ENCODE measurements around the gene CARTPT.

CARTPT gene

GRCh38 chr5:71719063-71719964, at the start of gene CARTPT:
TSS of gene CARTPT (plus strand) at chr5:71719275. CDS start at chr5:71719294, 19 bp downstream.
- no peak for DNase-seq (ENCODE audit: low read depth in 2 of 2)

DNA sequence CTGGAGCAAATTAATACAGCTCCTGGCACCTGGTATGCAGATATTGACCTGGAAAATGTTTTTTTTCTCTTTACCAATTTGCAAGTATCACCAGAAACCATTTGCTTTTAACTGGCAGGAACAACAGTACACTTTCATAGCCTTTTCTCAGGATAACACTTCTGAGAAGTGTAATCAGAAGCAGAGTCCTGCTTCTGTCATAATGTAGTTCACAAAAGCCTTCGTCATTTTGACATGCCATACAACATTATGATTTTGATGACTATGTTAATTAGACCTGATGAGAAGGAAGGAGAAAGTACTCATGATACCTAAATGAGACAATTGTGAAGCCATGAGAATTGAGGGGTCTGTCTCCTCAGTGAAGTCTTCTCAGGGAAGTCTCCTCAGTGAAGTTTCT, 41.1 kb upstream of the CARTPT start:
- DNase-seq (ENCODE audit: low read depth in 2 of 2): no peak

DNA sequence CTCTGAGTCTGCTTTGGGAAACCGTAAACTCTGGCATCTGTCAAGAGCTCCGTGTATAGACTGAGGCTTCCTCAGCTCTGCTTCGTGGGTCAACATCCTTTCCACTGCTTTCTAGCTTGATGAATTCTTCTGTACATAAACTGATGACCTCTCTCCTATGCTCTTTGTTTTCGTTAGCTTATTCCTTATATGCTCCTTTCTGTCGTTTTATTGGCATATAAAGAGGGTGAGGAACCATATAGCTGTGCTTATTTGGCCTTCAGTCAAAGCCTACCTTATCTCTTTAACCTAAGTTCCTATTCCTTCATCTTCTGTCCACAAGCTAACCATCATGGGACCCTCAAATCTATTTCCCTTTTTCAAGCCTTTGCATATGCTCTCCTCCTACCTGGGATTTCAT, 39.4 kb upstream of the CARTPT start:
- no peak for DNase-seq (ENCODE audit: low read depth in 2 of 2)

DNA sequence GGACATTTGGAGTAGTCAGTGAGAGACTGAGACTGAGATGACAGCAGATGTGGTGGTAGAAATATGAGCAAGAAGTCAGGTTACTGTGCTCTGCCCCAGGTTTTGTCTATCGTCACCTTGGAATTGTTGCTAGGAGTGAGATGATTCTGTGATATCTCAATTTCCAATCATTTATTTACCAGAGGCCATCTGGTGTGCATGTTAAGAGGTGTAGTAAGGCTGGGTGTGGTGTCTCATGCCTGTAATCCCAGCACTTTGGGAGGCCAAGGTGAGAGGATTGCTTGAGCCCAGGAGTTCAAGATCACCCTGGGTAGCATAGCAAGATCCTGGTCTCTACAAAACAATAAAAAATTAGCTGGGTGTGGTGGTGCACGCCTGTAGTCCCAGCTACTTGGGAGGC, 38.6 kb upstream of the CARTPT start:
- DNase-seq (ENCODE audit: low read depth in 2 of 2): no peak

DNA sequence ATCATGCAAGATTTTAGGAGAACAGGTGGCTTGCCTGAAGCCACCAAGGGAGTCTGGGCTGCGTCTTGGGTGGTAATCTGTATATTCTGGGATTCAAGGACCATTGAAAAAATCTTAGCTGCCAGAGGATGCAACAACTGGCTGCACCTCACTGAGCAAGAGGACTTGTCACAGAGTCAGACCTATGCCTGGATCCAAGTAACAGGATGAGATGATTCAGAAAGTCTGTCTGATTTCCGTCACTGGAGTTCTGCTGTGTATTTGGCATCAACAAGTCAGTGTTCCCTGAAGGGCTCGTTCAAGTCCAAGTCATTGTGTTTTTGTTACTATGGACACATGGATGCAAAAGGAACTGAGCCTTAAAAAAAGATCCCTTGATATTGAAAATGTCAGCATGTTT, 37.8 kb upstream of the CARTPT start:
- DNase-seq (ENCODE audit: low read depth in 2 of 2): no peak

- no peak for DNase-seq (ENCODE audit: low read depth in 2 of 2)
These were observed 34.8 kb upstream of the CARTPT start for GRCh38 chr5:71684309-71684708.

DNA sequence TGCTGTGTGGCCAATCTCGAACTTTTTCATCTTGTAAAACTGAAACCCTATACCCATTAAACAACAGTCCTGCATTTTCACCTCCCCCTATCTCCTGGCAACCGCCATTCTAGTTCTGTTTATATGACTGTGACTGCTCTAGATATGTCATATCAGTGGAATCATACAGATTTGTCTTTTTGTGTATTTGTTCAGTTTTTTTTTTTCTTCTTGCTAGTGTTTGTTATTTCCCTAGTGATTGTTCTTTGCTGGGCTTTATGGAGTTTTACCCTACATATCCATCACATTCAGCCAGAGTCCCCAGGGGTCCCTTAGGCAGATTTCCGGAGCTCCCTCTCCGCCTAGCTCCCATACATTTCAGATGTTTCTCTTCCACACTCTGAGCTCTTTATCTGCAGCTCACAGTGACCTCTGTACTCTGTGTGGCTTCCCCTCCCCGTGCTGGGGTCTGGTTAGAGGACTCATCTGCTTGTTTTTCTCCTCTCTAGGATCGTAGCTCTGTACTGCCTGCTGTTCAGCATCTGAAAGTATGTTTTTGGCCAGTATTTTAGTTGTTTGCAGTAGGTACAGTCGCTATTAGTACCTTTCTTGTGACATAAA, 25.1 kb upstream of the CARTPT start:
- no peak for DNase-seq (ENCODE audit: low read depth in 2 of 2)

DNA sequence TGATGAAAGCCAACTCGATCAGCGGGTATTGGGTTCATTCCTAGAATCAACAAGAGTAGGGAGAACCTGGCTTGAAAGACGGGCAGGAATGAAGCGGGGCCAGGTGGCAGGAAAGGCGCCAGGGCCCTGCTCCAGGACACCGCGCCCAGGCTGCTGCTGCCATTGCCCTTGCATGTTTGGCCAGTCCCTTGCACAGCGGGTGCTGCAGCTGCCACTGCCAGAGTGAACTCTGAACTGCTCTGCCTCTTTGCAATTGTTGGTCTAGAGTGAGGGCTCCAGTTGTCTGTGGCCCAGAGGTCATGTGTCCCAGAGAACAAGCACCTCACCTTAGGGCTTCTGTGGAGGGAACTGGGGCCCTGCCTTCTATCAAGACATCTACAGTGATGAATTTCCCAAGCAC, 24.0 kb upstream of the CARTPT start:
- DNase-seq (ENCODE audit: low read depth in 2 of 2): no peak

DNA sequence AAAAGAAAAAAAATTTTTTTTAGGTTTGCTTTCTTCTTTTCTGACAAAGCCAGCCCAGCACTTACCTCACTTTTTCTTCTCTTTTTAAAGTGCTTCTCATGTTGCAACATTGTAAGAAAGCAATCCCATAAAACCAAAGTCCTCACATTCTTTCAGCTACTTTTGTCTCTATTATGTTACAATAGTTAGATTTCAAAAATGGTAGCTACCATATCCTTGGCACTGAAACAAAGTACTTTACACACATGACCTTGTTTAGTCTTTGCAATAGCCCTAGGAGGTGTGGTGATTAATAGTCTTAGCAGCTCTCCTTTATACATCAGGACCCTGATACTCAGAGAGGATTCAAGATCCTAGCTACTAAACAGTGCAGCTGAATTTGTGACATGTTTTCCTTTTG, 23.5 kb upstream of the CARTPT start:
- no peak for DNase-seq (ENCODE audit: low read depth in 2 of 2)

GRCh38 chr5:71697967-71698366, 21.1 kb upstream of the CARTPT start:
- no peak for DNase-seq (ENCODE audit: low read depth in 2 of 2)

- no peak for DNase-seq (ENCODE audit: low read depth in 2 of 2)
These were observed 19.8 kb upstream of the CARTPT start for GRCh38 chr5:71699233-71699632.

- DNase-seq (ENCODE audit: low read depth in 2 of 2): no peak
These were observed 19.3 kb upstream of the CARTPT start for GRCh38 chr5:71699751-71700150.

DNA sequence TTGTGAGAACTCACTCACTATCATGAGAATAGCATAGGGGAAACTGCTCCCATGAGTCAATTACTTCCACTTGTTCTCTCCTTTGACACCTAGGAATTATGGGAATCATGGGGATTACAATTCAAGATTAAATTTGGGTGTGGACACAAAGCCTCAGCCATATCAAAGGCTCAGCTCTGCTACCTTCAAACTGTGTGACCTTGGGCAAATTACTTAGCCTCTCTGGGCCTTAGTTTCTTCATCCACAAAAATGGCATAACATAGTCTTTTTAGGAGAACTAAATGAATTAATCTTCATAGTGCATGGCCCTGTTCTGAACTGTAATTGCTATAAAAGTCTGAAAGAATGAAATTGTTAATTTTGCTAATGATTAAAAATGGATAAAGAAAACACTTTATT, 18.3 kb upstream of the CARTPT start:
- no peak for DNase-seq (ENCODE audit: low read depth in 2 of 2)

DNA sequence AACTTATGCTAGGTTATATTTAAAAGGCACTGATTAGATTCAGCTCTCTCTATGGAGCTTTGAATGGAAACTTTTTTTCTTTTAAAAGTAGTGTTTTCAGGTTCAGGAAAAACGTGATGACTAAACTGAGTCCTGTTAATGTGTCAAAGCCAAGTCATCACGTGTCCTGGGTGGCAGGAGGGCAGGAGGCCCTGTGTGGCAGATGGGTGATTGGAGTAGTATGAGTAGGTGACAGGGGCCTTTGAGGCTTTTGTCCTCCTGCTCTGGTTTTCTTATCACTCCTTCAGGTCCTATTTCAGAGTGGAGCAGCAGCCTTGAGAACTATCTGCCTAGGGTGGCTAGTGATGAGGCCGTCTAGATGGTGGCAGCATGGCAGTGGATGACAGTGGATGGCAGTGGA, 17.7 kb upstream of the CARTPT start:
- DNase-seq (ENCODE audit: low read depth in 2 of 2): no peak

DNA sequence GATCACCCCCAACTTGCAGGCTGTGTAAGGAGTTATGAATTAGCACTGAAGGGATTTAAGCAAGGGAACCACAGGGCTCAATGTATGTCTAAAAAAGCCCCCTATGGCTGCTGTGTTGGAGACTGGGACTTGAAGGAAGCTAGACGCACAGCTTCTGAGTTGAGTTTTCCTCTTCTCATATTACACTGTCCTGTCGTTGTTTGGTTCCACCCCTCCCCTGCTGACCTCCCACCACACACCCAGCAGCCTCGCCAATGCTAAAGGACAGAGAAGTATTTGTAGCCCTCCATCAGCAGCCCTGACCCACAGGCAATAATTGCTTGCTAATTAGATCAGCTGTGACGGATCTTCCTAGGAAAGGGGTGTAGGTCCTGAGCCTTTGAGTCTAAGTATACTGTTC, 15.1 kb upstream of the CARTPT start:
- DNase-seq (ENCODE audit: low read depth in 2 of 2): no peak

- no peak for DNase-seq (ENCODE audit: low read depth in 2 of 2)
These were observed 13.7 kb upstream of the CARTPT start for GRCh38 chr5:71705421-71705820.

GRCh38 chr5:71706906-71707305, 12.2 kb upstream of the CARTPT start:
- no peak for DNase-seq (ENCODE audit: low read depth in 2 of 2)

DNA sequence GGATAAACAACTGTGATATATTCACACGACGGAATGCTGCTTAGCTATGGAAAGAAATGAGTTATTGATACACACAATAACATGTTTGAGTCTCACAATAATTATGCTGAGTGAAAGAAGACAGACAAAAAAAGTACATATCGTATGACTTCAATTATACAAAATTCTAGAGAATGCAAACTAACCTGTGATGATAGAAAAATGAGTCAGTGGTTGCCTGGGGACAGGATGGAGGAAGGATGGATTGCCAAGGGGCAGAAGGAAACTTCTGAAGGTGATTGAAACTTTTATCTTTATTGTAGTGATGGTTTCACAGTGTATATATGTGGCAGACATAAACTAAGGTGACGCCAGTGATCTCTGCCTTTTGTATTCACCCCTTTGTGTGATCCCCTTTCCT, 7.5 kb upstream of the CARTPT start:
- no peak for DNase-seq (ENCODE audit: low read depth in 2 of 2)

- DNase-seq (ENCODE audit: low read depth in 2 of 2): no peak
These were observed 4.2 kb upstream of the CARTPT start for GRCh38 chr5:71714911-71715310.

DNA sequence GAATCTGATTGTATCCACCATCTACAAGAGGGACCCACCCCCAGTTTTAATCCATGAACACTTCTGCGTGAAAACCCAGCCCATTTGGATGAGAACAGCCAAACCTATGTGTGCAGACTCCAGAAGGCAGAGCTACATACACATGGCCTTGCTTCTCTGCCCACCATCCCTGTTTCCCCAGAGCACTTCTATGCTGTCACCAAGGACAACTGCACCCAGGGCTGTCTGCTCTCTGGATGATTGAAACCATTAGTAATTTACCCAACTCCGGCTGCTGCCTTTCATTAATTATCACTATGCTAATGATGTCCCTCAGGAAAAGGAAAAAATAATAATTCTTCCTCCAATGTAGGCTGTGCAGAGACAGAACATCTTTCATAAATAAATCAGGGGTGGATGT, 8.9 kb downstream of the CARTPT start:
- DNase-seq (ENCODE audit: low read depth in 2 of 2): no peak

DNA sequence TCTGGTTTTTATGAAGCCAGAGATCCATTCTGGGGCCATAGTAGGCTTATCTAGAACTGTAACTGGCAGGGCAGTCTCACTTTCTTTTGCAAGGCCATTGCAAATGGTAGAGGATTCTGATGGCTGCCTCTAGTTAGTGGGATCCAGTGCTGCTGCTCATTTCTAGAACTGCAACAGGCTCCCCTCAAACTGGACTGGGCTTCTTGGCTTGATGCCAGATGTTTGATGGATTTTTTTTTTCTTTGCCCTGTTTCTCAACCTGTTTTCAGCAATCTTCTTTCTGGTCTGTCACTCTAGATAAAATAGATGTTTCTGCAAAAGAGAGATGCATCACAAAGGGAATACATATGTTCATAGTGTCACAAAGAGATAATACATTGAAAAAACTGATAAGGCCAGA, 11.9 kb downstream of the CARTPT start:
- no peak for DNase-seq (ENCODE audit: low read depth in 2 of 2)

GRCh38 chr5:71732011-71732410, 12.9 kb downstream of the CARTPT start:
- DNase-seq (ENCODE audit: low read depth in 2 of 2): no peak

- no peak for DNase-seq (ENCODE audit: low read depth in 2 of 2)
These were observed 15.1 kb downstream of the CARTPT start for GRCh38 chr5:71734141-71734540.

Measured in activated CD8-positive, alpha-beta memory T cell treated with anti-CD3 and anti-CD28 coated beads for 4 hours (primary cell).